Peyer's patch (tissue), 4 donors: Measurements from ENCODE around the gene MT1M. TPM values are rescaled to one million over a fixed set of nuclear protein-coding genes. Genes with fewer than 3 reads are reported as not detected.

Source experiments
- DNase-seq, 3 donors: peaks; one replicate each; pipeline ENCODE4 v3.0.0-alpha.2; 2017 to 2019
- H3K27ac ChIP-seq, 4 donors: fragments of 200-600 bp; sonication (generic); one replicate each; pipeline ENCODE4 v1.5.1; 2016 to 2019
- H3K27me3 ChIP-seq, 2 donors: fragments of 200-600 bp; sonication (generic); one replicate each; pipeline ENCODE4 v1.5.1; 2019
- H3K36me3 ChIP-seq, 3 donors: fragments of 200-600 bp; sonication (generic); one replicate each; pipeline ENCODE4 v1.5.1; 2016 to 2019
- H3K4me1 ChIP-seq, 4 donors: fragments of 200-600 bp; sonication (generic); one replicate each; pipeline ENCODE4 v1.5.1; 2016 to 2019
- H3K4me3 ChIP-seq, 4 donors: fragments of 200-600 bp; sonication (generic); 1 replicate in 3 of 4; 2 replicates in 1 of 4; pipeline ENCODE4 v1.5.1; 2016 to 2019; ENCODE audit warnings: mild to moderate bottlenecking in 1 of 4
- H3K9me3 ChIP-seq, 4 donors: fragments of 200-600 bp; sonication (generic); one replicate each; pipeline ENCODE4 v1.5.1; 2016 to 2019; ENCODE audit warnings: mild to moderate bottlenecking in 1 of 4
- CTCF ChIP-seq, 6 experiments: fragments of 450-650 bp in 4 of 6; fragments of 200-600 bp in 2 of 6; sonication (generic) in 1 of 6; IDR thresholded peaks; one replicate each; pipeline ENCODE4 v1.5.1; 2017 to 2019; ENCODE audit warnings: antibody characterized with exemption in 6 of 6, mild to moderate bottlenecking in 3 of 6, moderate library complexity in 1 of 6
- POLR2A ChIP-seq, 2 donors: fragments of 450-650 bp; IDR thresholded peaks; one replicate each; pipeline ENCODE4 v1.5.1; 2017; ENCODE audit warnings: antibody characterized with exemption in 2 of 2, mild to moderate bottlenecking in 2 of 2, moderate library complexity in 2 of 2
- total RNA-seq, 4 donors: library from RNA; depleted of rRNA; stranded (reverse); fragments of >200 nt; gene quantifications; one replicate each; pipeline ENCODE4 v1.1.0, GENCODE V29; 2016

MT1M gene
- total RNA-seq, 4 donors from 2014 or later: 3.5 to 252 (median 11.3) TPM

- Histone ChIP-seq H3K9me3 (no peaks in the 10 kb centered on the region), H3K36me3 (no peaks in the 10 kb centered on the region), H3K27me3 (peaks cover 0 to 10% of the 10 kb centered on the region in 2 donors), H3K4me3 (peak within 1 kb of the TSS in 3 of 4 donors; percentile 30 to 54 (median 52)), H3K27ac (no peak within 1 kb of the TSS), H3K4me1 (peaks cover 0 to 12% (median 2%) of the 10 kb centered on the region in 4 donors)
- no peak for TF ChIP-seq POLR2A (IDR thresholded peaks at IDR 0.05)
- peak in 1 of 6 experiments; percentile 8 for TF ChIP-seq CTCF (IDR thresholded peaks at IDR 0.05)
- peak in 2 of 3 donors; percentile 44 to 61 for DNase-seq
Observed at GRCh38 chr16:56589141-56590039, 43.1 kb upstream of the MT1M start, which contains the start of gene MT3. TSS of gene MT3 (plus strand) at chr16:56589528. CDS start at chr16:56589591, 63 bp downstream.

- no peaks in the 10 kb centered on the region for H3K36me3 ChIP-seq
- TF ChIP-seq CTCF (IDR thresholded peaks at IDR 0.05) (no peak), POLR2A (IDR thresholded peaks at IDR 0.05) (no peak)
- no peak overlapping the region for H3K27ac ChIP-seq
- H3K4me1 ChIP-seq: peaks cover 0 to 12% (median 2%) of the 10 kb centered on the region in 4 donors
- H3K4me3 ChIP-seq: no peak overlapping the region
- peaks cover 0 to 10% of the 10 kb centered on the region in 2 donors for H3K27me3 ChIP-seq
- no peak for DNase-seq
- no peaks in the 10 kb centered on the region for H3K9me3 ChIP-seq
Observed at GRCh38 chr16:56591377-56592060, 40.9 kb upstream of the MT1M start.

GRCh38 chr16:56593573-56594291, 38.7 kb upstream of the MT1M start:
- no peak for DNase-seq
- H3K27me3 ChIP-seq: peaks cover 0 to 10% of the 10 kb centered on the region in 2 donors
- no peak for TF ChIP-seq CTCF (IDR thresholded peaks at IDR 0.05)
- no peak for TF ChIP-seq POLR2A (IDR thresholded peaks at IDR 0.05)

GRCh38 chr16:56594292-56594619, 38.2 kb upstream of the MT1M start:
- peaks cover 0 to 6% (median 2%) of the 10 kb centered on the region in 4 donors for H3K4me1 ChIP-seq
- no peak for DNase-seq
- peaks cover 0 to 4% of the 10 kb centered on the region in 2 donors for H3K27me3 ChIP-seq
- no peak overlapping the region for H3K27ac ChIP-seq
- no peak overlapping the region for H3K4me3 ChIP-seq
- H3K9me3 ChIP-seq: no peaks in the 10 kb centered on the region
- TF ChIP-seq POLR2A (IDR thresholded peaks at IDR 0.05) (no peak), CTCF (IDR thresholded peaks at IDR 0.05) (no peak)
- H3K36me3 ChIP-seq: no peaks in the 10 kb centered on the region

More at GRCh38 chr16:56593573-56594291, 38.7 kb upstream of the MT1M start:
- Histone ChIP-seq H3K27ac (no peak overlapping the region), H3K4me3 (no peak overlapping the region), H3K4me1 (peaks cover 0 to 12% (median 2%) of the 10 kb centered on the region in 4 donors), H3K36me3 (no peaks in the 10 kb centered on the region), H3K9me3 (no peaks in the 10 kb centered on the region)

- Histone ChIP-seq H3K4me3 (no peak overlapping the region), H3K27me3 (no peaks in the 10 kb centered on the region), H3K36me3 (no peaks in the 10 kb centered on the region), H3K9me3 (no peaks in the 10 kb centered on the region), H3K4me1 (no peaks in the 10 kb centered on the region), H3K27ac (no peak overlapping the region)
- TF ChIP-seq POLR2A (IDR thresholded peaks at IDR 0.05) (no peak), CTCF (IDR thresholded peaks at IDR 0.05) (peak; percentile 33 to 59 (median 50))
- DNase-seq: peak in 2 of 3 donors; percentile 33 to 57
Observed at GRCh38 chr16:56600398-56600999, 32.0 kb upstream of the MT1M start.
